Astrocyte of the cerebellum (primary cell): ENCODE data around the gene TRIM17.
A peak's percentile ranks its signal among the peaks of the same experiment; 100 is the strongest.

ENCODE experiments used
- DNase-seq: peaks from one replicate; pipeline ENCODE4 v3.0.0-alpha.2; 2011; ENCODE audit warnings: low read depth
- H3K4me3 ChIP-seq: 2 replicates; pipeline ENCODE4 v1.5.1; 2011; ENCODE audit warnings: mild to moderate bottlenecking, low read depth, low read length, moderate library complexity
- CTCF ChIP-seq: IDR thresholded peaks from 2 replicates; pipeline ENCODE4 v1.5.1; 2012; ENCODE audit warnings: low read length, low read depth, moderate library complexity, mild to moderate bottlenecking; ENCODE audit errors: missing control alignments
- in situ Hi-C: cut with HindIII; loops from 2 replicates; pipeline ENCODE4 v1.10.0; 2017; ENCODE audit warnings: low sequenced_read_pairs

TRIM17 gene

DNA sequence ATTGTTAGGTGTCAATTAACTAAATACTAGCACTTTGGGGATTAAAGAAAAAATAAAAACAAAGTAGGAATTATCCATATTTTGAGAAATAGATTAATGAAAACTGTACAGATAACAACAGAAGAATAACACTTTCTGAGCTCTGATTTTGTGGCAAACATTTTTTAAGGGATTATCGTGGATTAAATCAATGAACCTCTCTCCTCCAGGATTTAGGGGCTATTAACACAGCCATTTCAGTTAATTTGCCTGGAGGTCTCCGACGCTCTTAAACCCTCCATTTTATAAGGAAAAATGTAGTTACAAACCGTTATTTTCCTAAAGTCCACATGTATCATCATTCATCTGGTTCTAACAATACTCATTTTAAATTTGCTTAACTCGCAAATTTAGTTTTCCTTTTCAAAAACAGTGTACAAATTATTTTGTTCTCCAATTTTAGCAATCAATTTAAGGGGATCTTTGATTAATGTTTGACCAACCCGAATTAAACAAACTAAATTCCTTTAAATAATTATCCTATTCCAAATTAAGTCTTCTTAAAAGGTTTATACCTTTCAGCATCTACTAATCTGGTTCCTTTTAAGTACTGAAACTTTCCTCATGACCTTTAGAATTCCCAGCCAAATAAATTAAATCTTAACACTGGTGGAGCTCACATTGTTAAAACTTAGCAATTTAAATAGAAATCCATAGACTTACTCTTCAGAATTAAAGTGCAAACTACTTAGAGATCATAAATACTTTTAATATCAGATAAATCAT lies 39.8 kb upstream of the TRIM17 start:
- DNase-seq, result no peak
- no peak for TF ChIP-seq CTCF
- in situ Hi-C loops, result no loop called here
- peak overlapping the region; percentile 75 for H3K4me3 ChIP-seq

- TF ChIP-seq CTCF, result peak; percentile 31
- in situ Hi-C loops, result no loop called here
- no peak overlapping the region for H3K4me3 ChIP-seq
Measured at GRCh38 chr1:228455715-228456114, 39.1 kb upstream of the TRIM17 start.

DNA sequence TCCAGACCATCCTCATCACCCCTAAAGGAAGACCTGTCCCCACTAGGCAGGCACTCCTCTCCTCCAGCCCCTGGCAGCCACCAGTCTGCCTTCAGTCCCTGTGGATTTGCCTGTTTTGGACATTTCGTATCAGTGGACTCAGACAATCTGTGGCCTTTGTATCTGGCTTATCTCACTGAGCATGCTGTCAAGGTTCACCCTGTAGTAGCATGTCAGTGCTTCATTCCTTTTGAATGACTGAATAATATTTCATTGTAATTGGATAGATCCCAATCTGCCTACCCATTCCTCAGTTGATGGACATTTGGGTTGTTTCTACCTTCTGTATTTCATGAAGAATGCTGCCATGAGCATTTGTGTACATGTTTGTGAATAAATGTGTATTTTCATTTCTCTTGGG lies 37.6 kb upstream of the TRIM17 start:
- in situ Hi-C loops, result no loop called here
- no peak overlapping the region for H3K4me3 ChIP-seq
- TF ChIP-seq CTCF, result no peak
- no peak for DNase-seq

More at GRCh38 chr1:228455715-228456114, 39.1 kb upstream of the TRIM17 start:
- DNase-seq, result no peak

- in situ Hi-C loops, result no loop called here
- no peak overlapping the region for H3K4me3 ChIP-seq
- DNase-seq, result no peak
- TF ChIP-seq CTCF, result no peak
Measured at GRCh38 chr1:228453614-228454013, 37.0 kb upstream of the TRIM17 start.

GRCh38 chr1:228453022-228453560 lies 36.4 kb upstream of the TRIM17 start:
- no peak for DNase-seq
- H3K4me3 ChIP-seq, result no peak overlapping the region
- in situ Hi-C loops, result no loop called here
- TF ChIP-seq CTCF, result no peak

DNA sequence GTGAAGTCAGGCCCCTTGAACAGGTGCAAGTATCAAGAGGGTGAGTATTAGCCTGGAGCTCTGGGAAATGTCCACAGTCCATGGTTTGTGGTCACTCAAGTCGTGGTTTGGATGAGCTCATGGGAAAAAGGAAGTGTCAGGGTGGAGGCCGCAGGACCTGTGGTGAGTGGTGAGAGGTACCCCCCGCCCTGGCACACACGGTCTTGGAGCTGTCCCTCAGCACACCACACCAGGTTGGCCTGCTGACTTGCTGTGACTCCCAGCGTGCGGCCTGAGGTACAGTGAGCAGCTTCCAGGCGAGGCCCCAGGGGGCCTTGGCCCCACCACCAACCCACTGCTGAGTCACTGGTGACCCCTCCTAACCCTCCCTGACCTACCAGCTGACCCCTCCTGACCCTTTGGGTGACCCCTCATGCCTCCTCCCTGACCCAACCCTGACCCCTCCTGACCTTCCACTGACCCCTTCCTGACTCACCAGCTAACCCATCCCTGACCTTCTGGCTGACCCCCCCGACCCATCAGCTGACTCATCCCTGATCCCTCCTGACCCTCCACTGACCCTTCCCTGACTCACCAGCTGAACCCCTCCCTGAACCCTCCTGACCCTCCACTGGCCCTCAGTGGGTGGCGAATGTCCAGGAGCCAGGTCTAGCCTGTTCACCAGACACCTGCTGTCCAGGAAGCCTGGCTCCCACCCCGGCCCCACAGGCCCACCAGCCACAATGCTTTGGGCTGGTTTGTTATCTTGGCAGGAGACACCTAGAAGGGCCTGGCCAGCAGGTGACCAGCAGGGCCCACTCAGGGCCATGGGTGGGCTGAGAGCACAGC lies 35.7 kb upstream of the TRIM17 start:
- no peak overlapping the region for H3K4me3 ChIP-seq
- in situ Hi-C loops, result no loop called here
- DNase-seq, result no peak
- TF ChIP-seq CTCF, result no peak
